Endothelial cell of umbilical vein (primary cell): ENCODE measurements around the gene DDX52.

ENCODE experiments used
- EZH2 ChIP-seq: IDR thresholded peaks from 2 replicates; pipeline ENCODE4 v1.6.1; 2012; ENCODE audit warnings: borderline replicate concordance, low read depth, mild to moderate bottlenecking, moderate library complexity, low read length, inconsistent platforms; ENCODE audit not compliant: severe bottlenecking
- POLR2A ChIP-seq: IDR thresholded peaks from 2 replicates; pipeline ENCODE4 v1.6.1; 2012; ENCODE audit warnings: low read depth, mild to moderate bottlenecking, control low read depth, low read length
- TF ChIP-seq, protein P1 (sequence below), 2 donors: IDR thresholded peaks; 1 replicate in 1 of 2; 2 replicates in 1 of 2; pipeline ENCODE4 v1.5.1; 2011; ENCODE audit warnings: low read length in 2 of 2, mild to moderate bottlenecking in 2 of 2, moderate library complexity in 2 of 2, control low read depth in 1 of 2, inconsistent platforms in 1 of 2, low read depth in 1 of 2; ENCODE audit not compliant: insufficient read depth in 1 of 2; ENCODE audit errors: extremely low read depth in 1 of 2

DNA sequence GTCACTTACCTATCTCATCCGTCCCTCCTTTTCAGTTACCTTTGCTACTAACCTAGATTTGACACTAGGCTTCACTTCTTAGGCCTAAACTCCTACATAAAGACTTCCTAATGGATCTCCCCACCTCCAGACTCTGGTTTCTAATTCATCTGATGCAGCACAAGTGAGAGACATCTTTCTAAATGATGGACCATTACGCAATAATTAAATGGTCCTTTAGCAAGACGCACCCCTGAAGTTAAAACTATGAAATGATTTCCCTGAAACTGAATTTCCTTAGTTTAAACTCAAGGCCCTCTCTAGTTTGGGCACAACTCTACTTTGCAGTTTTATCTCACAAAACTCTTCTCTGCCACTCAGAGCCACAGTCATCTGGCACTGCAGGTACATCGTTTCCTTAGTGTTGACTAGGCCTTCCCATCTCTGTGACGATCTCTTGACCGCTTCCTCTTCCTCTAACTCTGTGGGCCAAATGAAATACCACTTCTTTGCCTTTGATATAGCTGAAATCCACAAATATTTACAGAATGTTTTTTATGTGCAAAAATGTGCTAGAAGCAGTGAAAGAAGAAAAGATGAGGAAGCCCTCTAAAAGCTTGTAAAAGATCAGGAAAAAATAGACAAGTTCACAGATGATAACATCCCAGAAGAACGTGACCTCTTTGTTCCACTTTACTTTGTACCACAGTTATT, 37.3 kb downstream of the DDX52 start:
- TF ChIP-seq, protein P1, sequence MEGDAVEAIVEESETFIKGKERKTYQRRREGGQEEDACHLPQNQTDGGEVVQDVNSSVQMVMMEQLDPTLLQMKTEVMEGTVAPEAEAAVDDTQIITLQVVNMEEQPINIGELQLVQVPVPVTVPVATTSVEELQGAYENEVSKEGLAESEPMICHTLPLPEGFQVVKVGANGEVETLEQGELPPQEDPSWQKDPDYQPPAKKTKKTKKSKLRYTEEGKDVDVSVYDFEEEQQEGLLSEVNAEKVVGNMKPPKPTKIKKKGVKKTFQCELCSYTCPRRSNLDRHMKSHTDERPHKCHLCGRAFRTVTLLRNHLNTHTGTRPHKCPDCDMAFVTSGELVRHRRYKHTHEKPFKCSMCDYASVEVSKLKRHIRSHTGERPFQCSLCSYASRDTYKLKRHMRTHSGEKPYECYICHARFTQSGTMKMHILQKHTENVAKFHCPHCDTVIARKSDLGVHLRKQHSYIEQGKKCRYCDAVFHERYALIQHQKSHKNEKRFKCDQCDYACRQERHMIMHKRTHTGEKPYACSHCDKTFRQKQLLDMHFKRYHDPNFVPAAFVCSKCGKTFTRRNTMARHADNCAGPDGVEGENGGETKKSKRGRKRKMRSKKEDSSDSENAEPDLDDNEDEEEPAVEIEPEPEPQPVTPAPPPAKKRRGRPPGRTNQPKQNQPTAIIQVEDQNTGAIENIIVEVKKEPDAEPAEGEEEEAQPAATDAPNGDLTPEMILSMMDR (IDR thresholded peaks at IDR 0.05; ENCODE audit: extremely low read depth in 1 of 2, insufficient read depth in 1 of 2, low read depth in 1 of 2, low read length in 2 of 2): no peak
- TF ChIP-seq POLR2A: no peak
- TF ChIP-seq EZH2: no peak
